Omental fat pad (tissue), 4 donors: Measurements from ENCODE around the gene CHRNA4. TPM values are rescaled to one million over a fixed set of nuclear protein-coding genes. Genes with fewer than 3 reads are reported as not detected.

Source experiments
- ATAC-seq: fragments of 150-250 bp; one replicate; pipeline ENCODE4 v1.9.1; 2016; ENCODE audit warnings: mild to moderate bottlenecking, moderate library complexity; ENCODE audit not compliant: low FRiP score
- DNase-seq: peaks from one replicate; pipeline ENCODE4 v3.0.0-alpha.2; 2019; ENCODE audit warnings: low spot score
- CTCF ChIP-seq, 3 donors: fragments of 450-650 bp; IDR thresholded peaks; one replicate each; pipeline ENCODE4 v1.5.1; 2016 to 2017; ENCODE audit warnings: antibody characterized with exemption in 3 of 3, mild to moderate bottlenecking in 3 of 3, moderate library complexity in 2 of 3
- total RNA-seq, 4 donors: library from RNA; depleted of rRNA; stranded (reverse); fragments of >200 nt; gene quantifications; one replicate each; pipeline ENCODE4 v1.1.0, GENCODE V29; 2016

CHRNA4 gene
- total RNA-seq, 4 donors from 2014 or later = not detected

GRCh38 chr20:63361519-63362435, 628 bp upstream of the CHRNA4 start:
- ATAC-seq (no peak), DNase-seq (no peak)
- no peak for TF ChIP-seq CTCF (IDR thresholded peaks at IDR 0.05)

DNA sequence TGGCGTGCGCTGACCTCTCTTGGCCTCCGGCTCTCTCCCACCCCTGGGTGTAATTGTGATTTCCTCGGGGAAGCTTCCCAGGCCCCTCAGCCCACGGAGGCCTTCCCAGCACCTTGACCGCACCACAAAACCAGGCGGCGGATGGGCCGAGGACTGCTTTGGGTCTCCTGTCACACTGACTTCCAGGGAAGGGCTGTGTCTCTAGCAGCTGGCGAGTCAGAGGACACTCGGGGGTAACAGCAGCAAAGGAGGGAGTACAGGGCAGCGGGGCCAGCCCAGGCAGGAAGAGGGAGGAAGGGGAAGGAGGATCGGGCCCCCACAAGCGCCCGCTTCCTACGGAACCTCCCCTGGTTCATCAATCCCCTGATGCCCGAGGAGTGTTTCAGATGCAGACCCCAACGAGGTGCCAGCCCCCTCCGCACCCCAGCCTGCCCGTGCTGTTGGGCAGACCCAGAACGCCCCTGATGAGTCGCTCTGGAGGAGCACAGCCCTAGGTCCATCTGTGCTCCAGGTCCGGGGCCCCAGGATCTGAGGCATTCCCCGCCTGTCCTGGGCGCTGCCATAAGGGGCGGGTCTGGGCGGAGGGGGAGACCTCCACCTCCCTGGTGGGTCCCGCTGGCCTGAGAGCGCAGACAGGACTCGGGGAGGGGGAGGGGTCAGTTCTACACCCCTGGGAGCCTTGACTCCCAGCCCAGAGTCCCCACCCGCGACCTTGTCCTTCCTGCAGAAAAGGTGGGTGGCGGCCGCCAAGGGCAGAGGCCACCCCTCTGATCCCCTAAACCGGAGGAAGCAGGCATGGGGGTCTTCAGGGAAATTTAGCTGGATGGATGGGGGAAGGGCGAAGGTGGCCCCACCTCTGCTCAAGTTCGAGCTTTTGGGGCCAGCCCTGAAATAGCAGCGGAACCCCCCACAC, 956 bp downstream of the CHRNA4 start:
- ATAC-seq (no peak), DNase-seq (no peak)
- no peak for TF ChIP-seq CTCF (IDR thresholded peaks at IDR 0.05)

- ATAC-seq (no peak), DNase-seq (no peak)
- no peak for TF ChIP-seq CTCF (IDR thresholded peaks at IDR 0.05)
Observed at GRCh38 chr20:63359164-63359934, 1.8 kb downstream of the CHRNA4 start.

DNA sequence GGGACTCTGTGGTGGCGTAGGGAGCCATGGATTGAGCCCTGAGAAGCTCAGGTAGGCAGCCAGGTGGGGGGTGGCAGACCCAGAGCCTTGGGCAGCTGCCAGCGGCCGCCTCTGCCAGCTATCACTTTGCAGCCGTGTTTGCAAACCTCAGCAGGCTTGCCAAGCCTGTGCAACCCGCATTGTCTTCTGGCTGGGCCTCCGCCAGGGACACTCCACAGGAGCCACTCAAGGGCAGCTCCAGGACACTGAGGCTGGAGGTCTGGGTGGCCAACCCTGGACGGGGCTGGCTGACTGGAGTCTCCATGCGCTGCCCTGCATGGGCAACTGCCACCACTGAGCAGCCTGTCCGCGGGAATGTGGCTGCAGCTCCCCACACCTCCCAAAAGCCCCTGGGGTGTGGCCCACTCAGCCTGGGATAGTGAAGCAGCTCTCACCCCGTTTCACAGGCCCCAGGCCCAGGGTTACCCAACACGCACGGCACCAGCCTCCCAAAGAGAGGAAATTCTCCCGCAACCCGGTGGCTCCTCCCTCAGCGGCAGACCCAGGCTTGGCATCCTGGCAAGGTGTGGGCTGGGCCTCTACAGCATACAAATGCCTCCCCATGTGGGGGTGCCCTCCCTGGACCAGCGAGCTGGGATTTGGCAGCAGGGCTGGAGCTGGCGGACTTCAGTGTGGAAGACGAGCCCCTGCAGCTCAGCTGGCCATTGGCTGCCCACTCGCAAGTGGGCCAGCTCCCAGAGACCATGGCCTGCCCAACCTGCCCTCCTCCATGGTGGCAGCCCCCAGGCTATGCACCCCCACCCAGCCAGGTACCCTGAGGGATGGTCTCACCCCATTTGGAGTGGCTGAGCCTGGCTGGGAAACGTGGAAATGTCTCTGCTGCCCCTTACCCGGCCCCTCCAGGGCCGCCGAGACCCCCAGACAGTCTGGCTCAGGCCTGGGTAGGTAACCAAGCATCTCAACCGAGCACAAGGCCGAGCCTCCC, 2.9 kb downstream of the CHRNA4 start:
- ATAC-seq = no peak
- no peak for TF ChIP-seq CTCF (IDR thresholded peaks at IDR 0.05)
- no peak for DNase-seq

DNA sequence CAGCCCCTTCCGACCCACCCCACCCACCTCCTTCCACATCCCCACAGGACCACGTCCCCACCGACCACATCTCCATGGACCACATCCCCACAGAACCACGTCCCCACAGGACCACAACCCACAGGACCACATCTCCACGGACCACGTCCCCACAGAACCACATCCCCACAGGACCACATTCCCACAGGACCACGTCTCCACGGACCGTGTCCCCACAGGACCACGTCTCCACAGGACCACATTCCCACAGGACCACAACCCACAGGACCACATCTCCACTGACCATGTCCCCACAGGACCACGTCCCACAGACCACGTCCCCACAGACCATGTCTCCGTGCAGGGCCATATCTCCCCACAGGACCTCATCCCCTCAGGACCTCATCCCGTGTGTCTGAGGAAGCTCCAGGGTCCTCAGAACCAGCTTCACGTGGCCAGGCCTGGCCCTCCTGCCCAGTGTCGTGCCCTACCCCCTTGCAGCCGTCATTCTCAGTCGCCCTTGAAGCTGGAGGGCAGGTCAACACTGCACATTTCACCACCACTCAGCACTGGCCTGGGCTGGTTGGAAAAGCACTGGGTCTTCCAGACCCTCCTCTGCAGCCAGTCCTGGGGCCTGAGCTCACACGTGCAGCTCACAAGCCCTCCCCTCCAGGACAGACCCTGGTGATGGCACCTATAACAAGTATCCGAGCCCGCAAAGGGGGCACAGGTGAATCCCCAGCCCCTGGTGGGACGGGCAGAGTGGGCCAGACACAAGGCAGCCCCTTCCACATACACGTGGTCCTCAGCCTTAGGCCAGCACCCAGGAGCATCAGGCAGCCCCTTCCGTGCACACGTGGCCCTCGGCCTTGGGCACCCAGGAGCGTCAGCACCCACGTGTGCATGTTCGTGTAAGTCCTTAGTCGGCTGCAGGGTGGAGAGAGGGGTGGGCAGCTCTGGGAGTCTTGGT, 3.9 kb downstream of the CHRNA4 start:
- TF ChIP-seq CTCF (IDR thresholded peaks at IDR 0.05) = no peak
- ATAC-seq (no peak), DNase-seq (no peak)
